ENCODE data around the gene DNAI7.

DNA sequence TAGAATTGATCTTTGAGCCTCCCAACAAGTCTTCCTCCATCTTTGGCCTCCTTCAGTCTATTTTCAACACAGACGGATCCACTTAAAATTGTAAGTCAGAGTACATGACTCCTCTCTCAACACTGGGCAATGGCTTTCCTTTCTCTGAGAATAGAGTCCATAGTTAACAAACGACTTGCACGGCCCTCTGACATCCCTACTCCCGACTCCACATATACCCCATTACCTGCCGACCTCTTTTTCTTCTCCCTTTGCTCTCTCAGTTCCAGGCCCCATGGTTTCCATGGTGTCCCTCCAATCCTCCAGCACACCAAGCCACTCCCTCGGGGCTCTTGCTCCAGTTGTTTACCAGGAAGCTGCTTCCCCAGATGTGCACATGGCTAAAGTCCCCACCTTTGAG is 84.7 kb downstream of the DNAI7 start:
- TF ChIP-seq, protein P1, sequence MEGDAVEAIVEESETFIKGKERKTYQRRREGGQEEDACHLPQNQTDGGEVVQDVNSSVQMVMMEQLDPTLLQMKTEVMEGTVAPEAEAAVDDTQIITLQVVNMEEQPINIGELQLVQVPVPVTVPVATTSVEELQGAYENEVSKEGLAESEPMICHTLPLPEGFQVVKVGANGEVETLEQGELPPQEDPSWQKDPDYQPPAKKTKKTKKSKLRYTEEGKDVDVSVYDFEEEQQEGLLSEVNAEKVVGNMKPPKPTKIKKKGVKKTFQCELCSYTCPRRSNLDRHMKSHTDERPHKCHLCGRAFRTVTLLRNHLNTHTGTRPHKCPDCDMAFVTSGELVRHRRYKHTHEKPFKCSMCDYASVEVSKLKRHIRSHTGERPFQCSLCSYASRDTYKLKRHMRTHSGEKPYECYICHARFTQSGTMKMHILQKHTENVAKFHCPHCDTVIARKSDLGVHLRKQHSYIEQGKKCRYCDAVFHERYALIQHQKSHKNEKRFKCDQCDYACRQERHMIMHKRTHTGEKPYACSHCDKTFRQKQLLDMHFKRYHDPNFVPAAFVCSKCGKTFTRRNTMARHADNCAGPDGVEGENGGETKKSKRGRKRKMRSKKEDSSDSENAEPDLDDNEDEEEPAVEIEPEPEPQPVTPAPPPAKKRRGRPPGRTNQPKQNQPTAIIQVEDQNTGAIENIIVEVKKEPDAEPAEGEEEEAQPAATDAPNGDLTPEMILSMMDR (IDR thresholded peaks at IDR 0.05) = no peak
- TF ChIP-seq EZH2 (IDR thresholded peaks at IDR 0.05; ENCODE audit: borderline replicate concordance, insufficient read depth, low read depth, low read length, poor library complexity, severe bottlenecking) = no peak

Data from B cell (primary cell).